T follicular helper cell (primary cell): ENCODE measurements around the gene ANKFN1.

Experiments used
- DNase-seq: peaks from one replicate; pipeline ENCODE4 v3.0.0-alpha.2; 2020; ENCODE audit warnings: low read depth

Gene ANKFN1

DNA sequence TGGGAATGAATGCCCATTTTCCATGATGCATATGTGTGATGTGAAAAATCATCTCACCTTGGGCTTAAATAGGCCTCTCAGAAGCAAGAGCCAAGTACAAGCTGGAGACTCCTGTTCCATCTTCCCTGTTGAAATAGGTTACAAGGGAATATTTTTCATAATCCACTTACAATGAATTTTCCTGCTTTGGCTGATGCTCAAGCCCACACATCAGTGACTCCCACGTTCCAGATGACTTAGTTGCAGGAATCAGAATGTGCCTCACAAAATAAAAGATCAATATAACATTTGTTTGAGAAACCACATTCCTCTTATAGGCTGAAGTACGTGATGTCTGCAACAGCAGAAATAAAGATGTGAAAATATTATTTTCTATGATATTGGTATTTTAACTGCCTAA lies 24.1 kb downstream of the ANKFN1 start:
- no peak for DNase-seq

DNA sequence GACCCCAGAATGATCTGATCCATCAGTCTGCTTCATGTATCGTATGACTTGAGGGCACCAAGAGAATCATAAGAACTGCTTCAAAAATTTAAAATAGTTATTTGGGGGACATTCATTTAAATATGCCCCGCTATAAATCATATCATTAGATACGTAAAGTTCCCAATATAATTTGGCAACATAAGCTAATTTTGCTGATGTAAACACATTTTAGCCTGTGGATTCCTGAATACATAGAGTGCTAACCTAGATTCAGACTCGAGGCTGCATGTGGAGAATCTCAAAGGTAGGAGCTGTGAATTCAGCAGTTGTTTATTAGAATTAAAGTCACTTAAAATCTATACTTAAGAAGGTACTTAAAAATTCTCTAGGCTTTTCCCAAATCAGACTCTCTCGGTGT lies 24.9 kb downstream of the ANKFN1 start:
- DNase-seq, result no peak

DNA sequence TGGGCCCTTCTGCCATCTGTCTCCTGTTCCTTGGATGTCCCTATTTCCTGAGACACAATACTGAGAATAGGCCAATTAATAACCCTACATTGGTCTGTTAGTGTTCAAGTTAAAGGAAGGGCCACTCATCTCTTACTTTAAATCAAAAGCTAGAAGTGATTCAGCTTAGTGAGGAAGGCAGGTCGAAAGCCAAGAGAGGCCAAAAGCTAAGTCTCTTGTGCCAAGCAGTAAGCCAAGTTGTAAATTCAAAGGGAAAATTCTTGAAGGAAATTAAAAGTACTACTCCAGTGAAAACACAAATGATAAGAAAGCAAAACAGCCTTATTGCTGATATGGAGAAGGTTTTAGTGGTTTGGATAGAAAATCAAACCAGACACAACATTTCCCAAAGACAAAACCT lies 28.8 kb downstream of the ANKFN1 start:
- DNase-seq, result no peak

DNA sequence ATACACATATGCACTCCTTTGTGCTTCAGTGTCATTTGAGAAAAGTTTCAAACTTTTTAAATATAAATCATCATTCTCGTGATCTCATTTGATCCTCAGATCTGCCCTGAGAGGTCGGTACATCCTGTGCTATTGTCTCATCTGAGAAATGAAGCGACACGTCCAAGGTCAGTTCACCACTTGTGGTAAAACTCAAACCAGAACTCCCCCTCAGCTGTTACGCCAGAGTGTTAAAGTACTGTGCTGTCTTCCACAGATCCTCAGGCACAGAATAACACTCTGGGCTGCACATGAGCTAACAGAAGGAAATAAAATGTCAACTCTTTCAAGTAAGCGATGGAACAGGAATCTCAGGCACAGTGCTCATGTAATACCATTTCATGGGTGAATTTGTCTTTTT lies 31.4 kb downstream of the ANKFN1 start:
- no peak for DNase-seq

DNA sequence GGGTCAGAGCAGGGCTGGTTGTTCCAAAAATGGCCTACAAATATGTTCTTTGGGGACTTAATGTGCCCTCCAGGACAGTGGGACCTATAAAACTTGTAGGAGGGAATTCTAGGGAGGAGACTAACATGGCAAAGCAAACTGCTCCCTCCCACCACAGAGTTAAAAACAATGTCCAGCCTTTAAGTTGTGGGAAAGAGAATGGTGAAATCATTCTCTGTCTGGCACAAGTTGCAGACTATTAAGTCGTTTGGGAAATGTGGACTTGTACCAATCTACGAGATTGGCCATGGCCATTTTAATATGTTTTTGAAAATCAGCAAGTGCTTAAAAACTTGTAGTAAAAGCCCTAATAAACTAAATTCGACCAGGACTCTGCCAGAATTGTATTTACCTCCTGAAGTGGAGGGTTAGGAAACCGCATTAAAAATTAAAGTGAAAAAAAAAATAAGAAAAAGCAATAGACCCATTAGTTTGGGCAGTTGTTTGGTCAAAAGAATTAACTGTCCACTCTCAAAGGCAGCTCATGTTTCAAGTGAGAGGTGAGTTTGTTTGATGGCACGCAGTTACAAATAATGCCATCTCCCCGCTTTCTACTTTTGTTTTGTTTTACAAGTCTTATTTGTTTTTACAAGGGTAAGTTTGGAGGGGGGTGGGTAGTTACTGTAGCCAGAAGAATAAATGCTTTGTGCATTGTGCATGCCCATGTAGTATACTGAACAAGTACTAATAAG lies 32.4 kb downstream of the ANKFN1 start:
- DNase-seq, result no peak

DNA sequence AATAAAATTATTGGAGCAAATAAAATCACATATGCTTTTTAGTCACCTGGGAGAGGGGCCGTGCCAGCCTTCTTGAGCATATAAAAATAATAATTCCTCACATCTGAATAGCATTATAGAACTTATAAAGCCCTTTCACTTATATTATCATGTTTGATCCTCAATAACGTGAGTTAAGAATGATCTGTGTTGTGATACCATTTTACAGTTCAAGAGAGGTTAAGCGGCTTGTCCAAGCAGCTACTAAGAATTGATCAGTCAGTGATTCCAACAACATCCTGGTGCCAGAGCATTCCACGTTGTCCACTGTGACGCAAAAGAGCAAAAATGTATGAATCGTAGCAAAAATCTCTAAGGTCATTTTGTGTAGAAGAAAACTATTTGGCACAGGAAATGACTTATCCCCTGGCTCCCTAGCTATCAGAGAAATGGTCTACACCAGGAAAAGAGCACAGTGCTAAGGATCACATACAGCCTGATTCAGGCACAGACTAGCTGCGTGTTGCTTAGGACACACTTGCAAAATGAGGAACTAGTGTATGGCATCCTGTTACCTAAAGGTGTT lies 33.0 kb downstream of the ANKFN1 start:
- no peak for DNase-seq

DNA sequence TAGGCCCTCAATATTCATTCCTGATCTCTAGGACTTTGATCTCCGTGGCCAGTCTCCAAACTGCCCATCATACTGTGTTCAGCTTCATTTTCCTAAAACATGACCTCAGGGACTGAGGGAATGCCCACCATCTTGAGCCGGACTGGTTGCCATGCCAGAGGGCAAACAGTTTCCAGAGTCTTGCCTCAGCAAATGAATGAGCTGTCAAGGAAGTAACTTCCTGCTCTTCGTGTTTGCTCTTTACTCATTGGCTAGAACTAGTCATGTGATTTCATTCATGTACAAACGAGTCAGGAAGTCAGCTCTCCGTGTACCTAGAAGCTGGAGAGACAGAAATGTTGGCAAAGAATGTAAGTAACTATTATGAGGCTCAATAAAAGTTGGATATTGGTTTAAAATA lies 50.2 kb downstream of the ANKFN1 start:
- DNase-seq, result no peak

DNA sequence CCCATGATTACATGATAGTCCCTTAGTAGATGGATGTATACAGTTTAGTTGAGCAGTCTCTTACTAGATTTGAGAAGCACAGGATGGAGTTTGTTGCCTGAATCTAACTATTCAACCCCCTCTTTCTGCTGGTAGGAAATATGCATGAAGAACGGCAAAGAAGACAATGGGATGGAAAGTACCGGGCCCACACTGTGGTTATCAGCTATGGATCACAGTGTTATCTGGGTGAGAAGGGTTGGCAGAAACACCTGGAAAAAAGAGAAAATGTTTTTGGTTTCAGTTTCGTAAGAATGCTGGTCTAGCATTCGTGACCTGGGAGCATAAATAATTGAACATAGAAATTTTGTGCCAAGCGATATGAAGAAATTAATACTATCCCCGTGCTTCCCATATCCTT lies 53.1 kb downstream of the ANKFN1 start:
- no peak for DNase-seq

DNA sequence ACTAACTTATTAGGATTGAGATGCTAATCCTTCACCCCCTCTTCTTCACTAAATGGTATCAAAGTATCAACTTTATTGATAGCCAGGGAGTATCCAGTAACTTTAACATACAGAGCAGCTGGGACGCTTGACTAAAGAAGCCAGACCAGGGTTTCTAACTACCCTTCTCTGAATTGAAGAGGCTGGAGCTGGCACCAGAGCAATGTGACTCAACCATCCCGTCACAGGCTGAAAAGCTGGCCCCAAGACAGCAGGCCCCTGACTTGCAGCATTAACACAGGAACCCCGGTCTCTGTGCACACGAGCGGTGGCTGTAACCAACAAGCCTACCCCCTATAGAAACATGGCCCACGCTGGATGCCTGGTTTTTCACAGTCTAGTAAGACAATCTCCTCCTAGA lies 59.8 kb downstream of the ANKFN1 start:
- DNase-seq, result no peak

DNA sequence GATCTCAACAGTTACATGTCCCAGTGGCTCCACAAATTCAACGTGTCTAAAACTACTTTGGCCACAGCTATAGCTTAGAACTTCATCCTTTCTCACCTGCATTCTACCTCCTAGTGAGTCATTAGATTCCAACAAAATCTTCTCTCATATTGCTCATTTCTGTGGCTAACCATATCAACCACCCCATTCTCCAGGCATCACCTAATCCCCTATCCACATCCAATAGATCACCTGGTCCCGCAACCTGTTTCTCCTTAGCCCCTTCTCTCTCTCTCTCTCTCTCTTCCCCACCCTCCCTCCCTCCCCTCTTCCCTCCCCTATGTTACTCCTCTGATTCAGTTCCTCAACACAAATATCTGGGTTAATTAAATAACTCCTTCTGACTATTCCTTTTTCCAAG lies 64.6 kb downstream of the ANKFN1 start:
- DNase-seq, result no peak

DNA sequence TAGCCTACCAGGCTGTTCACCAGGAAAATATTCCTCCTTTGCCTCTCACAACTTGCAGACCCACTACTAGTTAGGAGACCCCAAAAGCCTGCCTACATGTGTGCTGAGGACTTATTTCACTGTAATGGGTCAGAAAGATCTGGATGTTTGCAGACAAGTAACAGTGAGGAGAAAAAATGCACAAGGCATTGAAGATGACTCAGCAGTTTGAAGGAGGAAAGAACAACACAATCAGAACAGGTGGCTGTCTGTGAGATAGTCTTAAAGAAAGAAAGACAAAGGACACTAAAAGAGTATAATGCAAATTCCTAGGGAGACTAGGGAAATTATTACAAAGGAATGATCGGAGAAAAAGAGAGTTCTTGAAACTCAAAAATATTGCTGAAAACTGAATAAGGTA lies 69.0 kb downstream of the ANKFN1 start:
- no peak for DNase-seq

DNA sequence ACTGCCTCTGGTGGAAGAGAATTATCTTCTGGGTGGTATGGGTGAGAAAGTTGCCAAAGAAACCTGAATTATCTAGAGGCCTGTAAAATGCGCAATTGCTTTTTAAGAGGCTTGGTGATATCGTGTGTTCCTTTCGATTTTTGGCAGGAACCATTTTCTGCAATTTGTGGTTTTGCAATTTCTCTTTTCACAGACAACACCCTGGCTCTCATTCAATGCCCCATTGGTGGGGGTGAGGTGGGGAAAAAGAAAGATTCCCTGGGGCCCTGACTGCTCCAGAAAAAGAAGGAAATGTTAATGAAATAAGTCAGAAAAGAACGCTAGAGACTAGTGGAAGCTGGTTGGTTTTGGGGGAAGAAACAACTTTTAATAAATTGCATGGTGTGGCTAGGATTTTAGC lies 77.4 kb downstream of the ANKFN1 start:
- no peak for DNase-seq

DNA sequence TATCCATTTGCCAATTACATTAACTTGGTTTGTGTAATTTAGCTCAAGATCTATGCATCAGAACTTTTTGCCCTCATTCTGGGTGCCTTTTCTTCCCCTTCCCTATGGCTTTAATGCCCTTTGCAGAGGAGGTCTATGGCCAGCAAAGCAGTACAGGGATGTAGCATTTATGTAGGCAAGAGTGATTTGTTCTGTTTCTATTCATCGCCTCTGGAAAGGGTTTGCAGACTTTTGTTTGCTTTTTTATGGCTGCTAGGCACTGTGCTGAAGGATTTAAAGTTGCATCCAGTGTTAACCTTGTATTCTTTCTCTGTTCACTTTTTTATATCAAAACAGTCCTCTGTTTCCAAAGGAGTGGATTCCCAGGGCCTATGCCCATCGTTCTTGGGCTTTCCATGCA lies 78.0 kb downstream of the ANKFN1 start:
- no peak for DNase-seq

DNA sequence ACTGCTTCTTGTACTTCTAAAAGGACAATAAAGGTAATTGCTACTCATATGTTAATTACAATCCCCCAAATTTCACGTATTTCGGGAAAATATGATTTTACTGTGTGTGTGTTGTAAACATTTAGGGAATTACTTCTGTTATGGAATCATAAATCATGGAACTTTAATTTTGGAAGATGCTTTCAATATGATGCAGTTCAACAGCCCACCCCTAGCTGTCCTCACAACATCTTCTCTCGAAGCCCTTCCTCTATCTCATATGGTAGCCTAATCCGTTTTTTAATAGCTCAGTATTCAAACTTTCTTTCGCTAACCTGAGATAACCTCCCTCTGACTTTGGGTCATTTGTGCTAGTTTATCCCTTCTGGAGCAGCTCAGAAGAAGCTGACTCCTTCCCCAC lies 78.4 kb downstream of the ANKFN1 start:
- no peak for DNase-seq

DNA sequence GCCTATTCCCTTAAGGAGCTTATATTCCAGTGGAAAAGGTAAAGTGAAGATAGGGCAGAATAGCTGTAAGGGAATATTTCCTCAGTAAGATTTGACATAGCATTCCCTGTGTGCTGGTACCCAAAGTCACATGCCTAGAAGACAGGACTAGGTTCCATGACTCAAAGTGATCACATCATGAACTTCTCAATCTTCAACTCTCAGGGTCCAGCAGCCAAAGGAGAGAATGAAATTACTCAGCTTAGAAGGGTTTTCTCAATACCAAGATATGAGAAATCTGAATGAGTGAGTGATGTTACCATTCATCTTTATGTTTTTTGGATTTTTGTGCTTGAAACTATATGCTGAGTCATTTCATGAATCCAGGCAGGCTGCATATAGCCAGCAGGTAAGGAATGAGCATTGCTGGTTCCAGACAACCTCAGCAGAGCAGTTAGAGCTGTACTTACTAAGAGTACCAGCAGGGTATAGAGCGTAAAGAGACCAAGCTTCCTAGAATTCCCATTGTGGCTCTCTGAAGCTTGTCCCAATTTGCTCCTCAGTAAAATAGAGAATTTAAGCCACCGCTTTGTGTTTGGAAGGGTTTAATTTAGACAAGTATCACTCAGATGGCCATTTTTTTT lies 91.1 kb downstream of the ANKFN1 start:
- no peak for DNase-seq

DNA sequence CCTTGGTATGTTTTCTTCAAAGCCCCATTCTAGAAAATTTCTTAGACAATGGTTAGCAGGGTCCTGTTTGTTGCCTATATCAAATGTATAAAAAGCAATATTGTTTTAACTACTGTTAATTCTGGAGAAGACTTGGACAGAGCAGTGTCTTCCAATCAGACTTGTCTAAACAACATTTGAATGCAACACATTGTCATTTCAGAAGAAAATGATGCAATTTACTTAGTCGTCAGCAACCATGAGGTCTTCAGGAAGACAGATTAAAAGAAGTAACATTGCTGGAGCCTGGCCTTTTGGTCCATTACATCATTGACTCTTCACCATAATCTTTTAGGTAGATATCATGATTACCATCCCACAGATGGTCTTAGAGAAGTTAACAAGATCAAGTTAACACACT lies 94.5 kb downstream of the ANKFN1 start:
- no peak for DNase-seq

DNA sequence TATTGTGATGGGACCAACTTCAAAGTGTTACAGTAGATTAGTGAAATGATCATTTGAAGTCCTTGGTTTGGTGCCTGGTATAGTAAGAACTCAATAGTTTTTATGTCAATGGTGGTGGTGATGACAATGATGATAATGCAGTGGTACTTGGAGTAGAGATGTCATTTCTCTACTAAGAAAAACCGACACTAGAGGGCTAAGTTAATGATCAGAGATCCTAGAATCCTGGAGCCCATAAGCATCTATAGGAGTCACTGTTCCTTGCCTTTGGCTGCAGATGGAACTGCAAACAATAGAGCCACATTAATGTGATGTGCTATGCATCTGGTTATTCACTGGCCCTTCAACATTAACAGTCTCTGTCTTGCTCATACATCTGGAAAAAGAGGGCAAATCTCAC lies 103.8 kb downstream of the ANKFN1 start:
- DNase-seq, result no peak

DNA sequence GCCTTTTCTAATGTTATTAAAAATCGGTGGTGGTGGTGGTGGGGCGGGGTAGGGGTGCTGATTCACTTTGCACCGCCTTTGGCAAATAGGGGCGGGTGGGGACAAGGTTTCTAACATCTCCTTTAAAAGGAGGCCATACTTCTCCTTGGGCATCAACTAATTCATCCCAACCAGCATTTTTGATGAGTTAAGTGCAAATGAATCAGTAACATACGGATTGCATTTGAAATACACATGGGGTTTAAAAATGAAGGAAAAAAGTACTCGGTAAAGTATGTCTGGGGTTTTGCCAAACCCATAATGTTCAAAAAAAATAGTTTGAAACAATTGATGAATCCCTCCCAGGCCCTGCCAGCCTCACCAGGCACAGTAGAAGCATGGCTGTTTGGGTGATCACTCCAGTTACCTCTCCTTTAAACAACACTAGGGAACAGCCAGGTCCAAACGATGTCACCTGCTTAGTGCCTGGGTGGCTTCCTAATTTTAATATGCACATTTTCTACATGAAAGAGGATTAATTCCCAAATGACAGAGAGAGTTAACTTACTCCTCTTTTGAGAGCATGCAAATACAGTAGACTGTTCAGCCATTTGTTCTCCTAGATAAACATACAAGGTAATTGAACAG lies 107.2 kb downstream of the ANKFN1 start:
- no peak for DNase-seq

DNA sequence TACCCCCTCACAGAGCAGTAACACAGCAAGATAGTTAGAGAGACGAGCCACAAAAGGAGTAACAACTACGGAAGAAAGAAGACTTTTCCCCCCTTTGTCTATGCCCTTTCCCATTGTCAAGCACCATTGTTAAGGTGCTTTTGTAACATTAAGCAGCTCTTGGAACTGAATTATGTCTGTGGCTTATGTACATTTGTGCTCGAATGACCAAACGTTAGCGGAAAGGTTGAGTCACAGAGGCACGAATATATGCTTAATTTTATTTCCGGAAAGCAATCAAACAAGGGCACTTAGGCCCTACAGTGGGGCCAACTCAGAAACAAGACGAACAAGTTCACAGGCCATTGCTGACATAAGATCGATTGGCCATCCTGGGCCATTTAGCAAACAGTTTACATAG lies 109.5 kb downstream of the ANKFN1 start:
- no peak for DNase-seq

DNA sequence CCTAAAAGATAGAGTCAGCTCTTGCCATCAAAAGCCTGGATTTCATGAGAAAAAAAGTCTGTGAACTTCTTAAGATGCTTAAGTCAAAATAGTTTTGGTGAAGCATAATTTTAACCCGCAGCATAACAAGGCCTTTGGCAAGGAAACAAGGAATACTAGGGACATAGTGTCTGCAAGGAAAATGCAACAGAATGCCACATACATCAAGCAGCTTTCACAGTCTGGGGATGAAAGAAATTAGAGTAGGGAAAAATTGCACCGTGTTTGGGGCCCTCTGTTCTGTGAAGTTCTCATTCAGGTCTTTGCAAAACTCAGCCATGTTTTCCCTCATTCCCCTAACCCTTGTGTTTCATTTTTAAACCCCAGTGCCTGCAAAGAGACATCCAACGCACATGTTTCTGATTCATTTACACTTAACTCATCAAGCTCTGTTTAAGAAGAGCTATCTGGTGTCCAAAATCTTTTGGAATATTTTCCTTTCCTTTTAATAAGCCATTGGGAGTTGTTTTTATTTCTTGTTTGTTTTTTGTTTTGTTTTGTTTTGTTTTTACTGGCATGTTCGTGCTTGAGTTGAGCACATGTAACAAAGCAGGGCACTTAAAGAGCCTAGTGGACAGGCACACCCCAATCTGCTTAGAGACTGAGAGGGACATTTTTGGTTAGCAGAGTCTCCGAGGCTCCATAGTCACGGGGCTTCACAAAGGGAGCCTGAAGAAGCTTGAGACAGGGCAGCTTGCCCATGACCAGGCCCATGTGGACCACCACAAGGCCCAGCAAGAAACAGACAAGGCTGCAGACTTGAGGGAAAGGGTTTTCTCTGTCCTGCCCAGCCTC lies 116.5 kb downstream of the ANKFN1 start:
- DNase-seq, result no peak

DNA sequence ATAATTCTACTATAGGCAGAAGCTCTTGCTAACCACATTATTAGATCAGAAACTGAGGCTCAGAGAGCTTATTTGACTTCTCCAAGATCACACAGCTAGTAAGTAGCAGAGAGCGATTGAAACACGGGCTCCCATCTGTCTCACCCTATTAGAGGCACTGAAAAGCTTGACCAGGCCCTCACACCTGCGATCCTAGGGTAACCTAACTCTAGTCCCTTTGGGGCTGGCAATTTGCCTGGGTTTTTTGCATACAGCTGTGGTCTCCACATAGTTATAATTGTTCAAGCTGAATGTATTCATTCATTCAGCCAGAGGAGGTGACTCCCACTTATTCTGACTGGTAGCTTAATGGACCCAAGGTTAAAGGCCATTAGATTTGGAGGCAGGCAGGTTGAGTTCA lies 121.2 kb downstream of the ANKFN1 start:
- DNase-seq, result no peak

DNA sequence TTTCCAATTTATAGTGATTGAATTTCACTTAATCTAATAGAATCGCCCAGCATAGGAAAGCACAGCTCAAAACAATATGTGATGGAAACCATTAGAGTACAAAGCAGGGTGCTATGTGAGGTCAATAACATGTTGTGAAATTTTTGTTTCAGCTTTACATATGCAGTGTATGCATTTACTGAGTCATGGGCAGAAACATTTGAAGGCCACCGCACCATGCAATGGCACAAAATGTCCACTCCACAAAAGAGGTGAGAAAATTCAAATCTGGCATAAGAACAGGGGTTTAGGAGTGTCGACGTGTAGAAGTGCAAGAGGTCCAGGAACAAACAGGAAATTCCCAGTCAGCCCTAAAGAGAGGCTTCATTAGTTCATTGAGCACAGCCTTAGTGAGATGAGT lies 131.2 kb downstream of the ANKFN1 start:
- DNase-seq, result no peak
